GM12873 (cell line): Measurements from ENCODE around the gene SNX13.

Experiments used
- CTCF ChIP-seq: IDR thresholded peaks from 2 replicates; pipeline ENCODE4 v1.5.1; 2012; ENCODE audit warnings: low read depth, mild to moderate bottlenecking, moderate library complexity, low read length, control low read depth; ENCODE audit not compliant: insufficient read depth; ENCODE audit errors: missing control alignments

Gene SNX13

GRCh38 chr7:17913250-17913649 is 27.0 kb downstream of the SNX13 start:
- no peak for TF ChIP-seq CTCF

GRCh38 chr7:17912536-17913235 is 27.6 kb downstream of the SNX13 start:
- TF ChIP-seq CTCF = no peak

DNA sequence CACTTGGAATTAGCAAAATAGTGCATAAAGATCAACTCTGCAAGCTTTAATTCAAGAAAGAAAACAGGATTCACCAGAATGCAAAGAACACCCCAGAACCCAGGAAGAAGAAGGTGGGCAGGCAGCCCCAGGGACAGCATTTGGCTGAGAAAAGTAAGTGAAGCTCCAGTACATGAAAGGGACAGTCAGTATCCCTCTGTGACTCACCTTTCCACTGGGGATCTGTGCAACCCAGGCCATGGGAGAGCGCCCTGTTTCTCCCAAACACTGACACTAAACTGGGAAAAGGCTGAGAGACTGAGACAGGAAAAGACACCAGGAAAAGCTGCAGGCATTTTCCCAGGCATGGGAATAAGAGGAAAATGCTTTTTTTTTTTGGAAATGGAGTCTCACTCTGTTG is 28.2 kb downstream of the SNX13 start:
- TF ChIP-seq CTCF = no peak

GRCh38 chr7:17910377-17910776 is 29.9 kb downstream of the SNX13 start:
- TF ChIP-seq CTCF = no peak

GRCh38 chr7:17907014-17907413 is 33.3 kb downstream of the SNX13 start:
- TF ChIP-seq CTCF = no peak

- no peak for TF ChIP-seq CTCF
Observed at GRCh38 chr7:17903337-17903736, 37.0 kb downstream of the SNX13 start.

DNA sequence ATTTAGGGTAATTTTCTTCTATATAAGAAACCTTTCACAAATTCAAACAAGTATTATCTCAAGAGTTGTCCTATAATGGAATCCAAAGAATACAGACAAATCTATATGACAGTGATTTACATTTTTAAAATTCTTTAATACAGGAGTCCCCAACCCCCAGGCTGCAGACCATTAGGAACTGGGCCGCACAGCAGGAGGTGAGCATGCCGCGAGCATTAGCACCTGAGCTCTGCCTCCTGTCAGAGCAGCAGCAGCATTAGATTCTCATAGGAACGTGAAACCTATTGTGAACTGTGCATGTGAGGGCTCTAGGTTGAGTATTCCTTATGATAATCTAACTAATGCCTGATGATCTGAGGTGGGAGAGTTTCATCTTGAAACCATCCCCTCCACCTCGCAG is 37.7 kb downstream of the SNX13 start:
- no peak for TF ChIP-seq CTCF
